Pancreas (tissue), 10 donors: ENCODE results near the gene ZNF556. TPM values are rescaled to one million over a fixed set of nuclear protein-coding genes. Genes with fewer than 3 reads are reported as not detected.

Experiments used
- ATAC-seq, 4 donors: fragments of 200-7000 bp; cut with Tn5 transposase; one replicate each; pipeline versions ENCODE4 v1.8.0 to v1.9.1; 2020; ENCODE audit warnings: mild to moderate bottlenecking in 4 of 4, moderate library complexity in 4 of 4
- DNase-seq, 6 donors: peaks; one replicate each; pipeline ENCODE4 v3.0.0-alpha.2; 2020
- FAIRE-seq: peaks from 2 replicates; lab custom pipeline; 2012; peaks lifted over from hg19 to GRCh38; lab: Jason Lieb, UNC
- H3K27ac ChIP-seq, 4 donors: fragments of 200-600 bp; sonication (generic); 1 replicate in 3 of 4; 2 replicates in 1 of 4; pipeline versions ENCODE4 v1.5.0 to v1.8.0; 2020
- H3K27me3 ChIP-seq, 4 donors: fragments of 200-600 bp; one replicate each; pipeline ENCODE4 v1.8.0; 2021
- H3K36me3 ChIP-seq, 3 donors: fragments of 200-600 bp; sonication (generic) in 1 of 3; one replicate each; pipeline versions ENCODE4 v1.5.0 to v1.8.0; 2020 to 2021
- H3K4me1 ChIP-seq, 3 donors: fragments of 200-600 bp; one replicate each; pipeline ENCODE4 v1.8.0; 2021
- H3K4me3 ChIP-seq, 4 donors: fragments of 200-600 bp; sonication (generic) in 2 of 4; one replicate each; pipeline versions ENCODE4 v1.5.0 to v1.8.0; 2020 to 2021
- H3K9me3 ChIP-seq, 4 donors: fragments of 200-600 bp; one replicate each; pipeline ENCODE4 v1.8.0; 2021
- WGBS, 2 donors: extraction: QIAGEN DNeasy Blood & Tissue Kit; methylation state at CpG; one replicate each; pipeline ENCODE4 v1.1.7; 2013; 5-methylcytosine and 5-hydroxymethylcytosine counted together
- intact Hi-C, 3 donors: fragments of 100-400 bp; cut with DNase I; formaldehyde crosslinking; loops; one replicate each; pipeline versions ENCODE4 v1.11.1 to v1.14.2; 2022
- polyA plus RNA-seq, 2 donors: library from polyadenylated mRNA; stranded (reverse); fragments of 200-250 nt; gene quantifications; one replicate each; pipeline ENCODE4 v1.2.3, GENCODE V29; 2013
- total RNA-seq, 6 donors: library from RNA; stranded (reverse); fragmentation: NEBNext Ultra II Directional in 4 of 6; extraction: Animal tissue kit (Norgen Biotek cat#: 25700) in 4 of 6; gene quantifications; one replicate each; pipeline versions ENCODE4 v1.2.1 to v1.2.4, GENCODE V29; 2021 to 2023
- TF ChIP-seq, protein P1 (sequence below), 4 donors: fragments of 200-600 bp; sonication (generic) in 3 of 4; IDR thresholded peaks; one replicate each; pipeline versions ENCODE4 v1.5.0 to v1.8.0; 2021; ENCODE audit warnings: antibody characterized with exemption in 4 of 4
- donor health status: healthy with polysubstance abuse.
- donor health status: DM: no; HTN: no; CAD: no; lungs with moderate emphysema.
- donor health status: DM: no; HTN: no; CAD: no.
- donor health status: control.
- donor health status: control.
- donor health status: Bipolar disorder and iron deficiency.
- donor health status: DM: yes; HTN: yes; CAD: no.
- donor health status: DM: no; HTN: no; CAD: no.
- donor health status: DM: no; HTN: no; CAD: no.
- donor health status: DM: yes; HTN: yes; CAD: no.

Gene ZNF556
- total and polyA plus RNA-seq, 8 donors: 0.19 to 0.91 TPM; not detected in 6

DNA sequence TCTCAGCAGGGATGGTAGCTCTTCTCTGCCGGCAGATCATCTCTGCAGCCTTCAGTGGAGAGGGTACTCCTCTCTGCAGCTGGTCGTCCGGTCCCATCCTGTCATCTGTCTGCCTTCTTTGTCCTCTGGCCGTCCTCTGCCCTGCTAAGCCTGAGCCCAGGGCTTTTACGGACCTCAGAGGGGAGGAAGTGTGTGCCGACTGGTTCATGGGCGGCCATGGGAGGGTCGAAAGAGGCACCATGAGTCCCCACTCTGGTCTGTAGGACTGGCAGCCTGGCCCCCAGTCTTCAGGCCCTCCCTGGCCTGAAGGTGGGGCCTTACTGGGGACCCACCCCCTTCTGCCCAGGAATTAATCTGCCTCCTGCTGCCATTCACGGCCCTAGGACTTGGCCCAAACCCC lies 43.5 kb upstream of the ZNF556 start:
- H3K27ac ChIP-seq: no peak overlapping the region
- no peaks in the 10 kb centered on the region for H3K36me3 ChIP-seq
- WGBS, 2 donors: 80 to 88% methylated on average over 9 of the region's 9 CpGs
- H3K4me1 ChIP-seq: peaks cover 0 to 6% (median 0%) of the 10 kb centered on the region in 3 donors
- TF ChIP-seq, protein P1, sequence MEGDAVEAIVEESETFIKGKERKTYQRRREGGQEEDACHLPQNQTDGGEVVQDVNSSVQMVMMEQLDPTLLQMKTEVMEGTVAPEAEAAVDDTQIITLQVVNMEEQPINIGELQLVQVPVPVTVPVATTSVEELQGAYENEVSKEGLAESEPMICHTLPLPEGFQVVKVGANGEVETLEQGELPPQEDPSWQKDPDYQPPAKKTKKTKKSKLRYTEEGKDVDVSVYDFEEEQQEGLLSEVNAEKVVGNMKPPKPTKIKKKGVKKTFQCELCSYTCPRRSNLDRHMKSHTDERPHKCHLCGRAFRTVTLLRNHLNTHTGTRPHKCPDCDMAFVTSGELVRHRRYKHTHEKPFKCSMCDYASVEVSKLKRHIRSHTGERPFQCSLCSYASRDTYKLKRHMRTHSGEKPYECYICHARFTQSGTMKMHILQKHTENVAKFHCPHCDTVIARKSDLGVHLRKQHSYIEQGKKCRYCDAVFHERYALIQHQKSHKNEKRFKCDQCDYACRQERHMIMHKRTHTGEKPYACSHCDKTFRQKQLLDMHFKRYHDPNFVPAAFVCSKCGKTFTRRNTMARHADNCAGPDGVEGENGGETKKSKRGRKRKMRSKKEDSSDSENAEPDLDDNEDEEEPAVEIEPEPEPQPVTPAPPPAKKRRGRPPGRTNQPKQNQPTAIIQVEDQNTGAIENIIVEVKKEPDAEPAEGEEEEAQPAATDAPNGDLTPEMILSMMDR (IDR thresholded peaks at IDR 0.05): no peak
- H3K9me3 ChIP-seq: no peaks in the 10 kb centered on the region
- H3K27me3 ChIP-seq: no peaks in the 10 kb centered on the region
- no peak overlapping the region for H3K4me3 ChIP-seq
- DNase-seq: no peak
- intact Hi-C loops: no loop called here
- FAIRE-seq: no peak
- ATAC-seq: no peak

DNA sequence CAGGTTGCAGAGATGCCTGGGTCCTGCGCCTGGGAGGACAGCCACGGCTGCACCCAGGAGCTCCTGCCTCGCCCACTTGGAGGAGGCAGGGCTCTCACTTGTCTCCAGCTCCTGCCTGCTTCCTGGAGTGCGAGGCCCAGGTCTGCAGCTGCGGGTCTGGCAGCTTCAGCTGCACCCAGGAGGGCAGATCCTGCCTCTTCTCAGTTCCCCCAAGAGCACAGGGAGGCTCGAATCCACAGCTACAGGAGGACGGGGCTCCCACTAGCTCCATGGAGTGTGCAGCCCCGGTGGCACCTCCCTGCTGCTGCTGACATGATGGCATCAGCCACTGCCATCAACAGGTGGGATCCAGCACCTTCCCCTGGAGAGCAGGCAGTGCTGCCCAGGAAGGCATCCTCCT lies 43.0 kb upstream of the ZNF556 start:
- 77% methylated on average over 8 of the region's 8 CpGs for WGBS, 2 donors
- Histone ChIP-seq H3K4me3 (no peak overlapping the region), H3K4me1 (peaks cover 0 to 6% (median 0%) of the 10 kb centered on the region in 3 donors), H3K27me3 (no peaks in the 10 kb centered on the region), H3K36me3 (no peaks in the 10 kb centered on the region), H3K9me3 (no peaks in the 10 kb centered on the region), H3K27ac (no peak overlapping the region)
- DNase-seq: no peak
- intact Hi-C loops: no loop called here
- ATAC-seq: no peak
- FAIRE-seq: no peak
- TF ChIP-seq, protein P1 (IDR thresholded peaks at IDR 0.05): no peak

DNA sequence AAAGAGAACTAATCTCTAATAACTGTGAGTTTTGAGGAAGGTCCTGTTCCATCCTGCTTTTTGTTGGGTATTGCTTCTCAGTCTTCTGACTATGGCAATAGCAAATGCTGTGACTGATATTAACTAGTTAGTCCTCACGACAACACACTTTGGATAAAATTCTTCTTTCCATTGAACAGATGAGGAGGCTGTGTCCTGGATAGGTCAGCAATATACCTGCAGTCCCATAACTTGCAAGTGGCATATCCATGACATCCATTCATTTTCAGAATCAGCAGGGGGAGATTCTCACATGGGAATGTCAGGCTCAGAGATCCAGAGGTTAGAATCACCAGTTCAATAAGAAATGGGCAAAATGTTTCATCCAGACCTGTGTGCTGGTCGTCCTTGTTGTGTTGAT lies 40.1 kb upstream of the ZNF556 start:
- FAIRE-seq (no peak), ATAC-seq (no peak)

DNA sequence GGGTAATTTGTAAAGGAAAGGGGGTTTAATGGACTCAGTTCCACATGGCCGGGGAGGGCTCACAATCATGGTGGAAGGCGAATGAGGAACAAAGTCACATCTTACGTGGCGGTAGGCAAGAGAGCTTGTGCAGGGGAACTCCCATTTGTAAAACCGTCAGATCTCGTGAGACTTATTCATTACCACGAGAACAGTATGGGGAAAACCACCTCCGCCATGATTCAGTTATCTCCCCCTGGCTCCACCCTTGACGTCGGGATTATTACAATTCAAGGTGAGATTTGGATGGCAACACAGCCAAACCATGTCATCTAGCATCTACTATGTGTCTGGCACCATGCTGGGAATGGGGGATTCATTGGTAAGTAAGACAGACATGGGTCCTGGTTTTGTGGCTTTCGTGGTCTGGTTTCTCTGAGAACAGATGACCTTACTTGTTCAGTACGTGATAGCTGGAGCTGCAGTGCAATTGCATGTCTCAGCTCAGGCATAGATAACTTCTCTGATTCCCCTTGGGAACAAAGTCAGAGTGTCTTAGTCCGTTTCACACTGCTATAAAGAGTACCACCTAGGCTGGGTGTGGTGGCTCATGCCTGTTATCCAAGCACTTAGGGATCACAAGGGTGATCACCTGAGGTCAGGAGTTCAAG lies 39.2 kb upstream of the ZNF556 start:
- FAIRE-seq: no peak
- H3K4me1 ChIP-seq: no peaks in the 10 kb centered on the region
- no peak overlapping the region for H3K27ac ChIP-seq
- intact Hi-C loops: no loop called here
- H3K36me3 ChIP-seq: peaks cover 0 to 9% (median 4%) of the 10 kb centered on the region in 3 donors
- no peak for DNase-seq
- no peak overlapping the region for H3K4me3 ChIP-seq
- WGBS, 2 donors: 93 to 96% methylated on average over 13 of the region's 13 CpGs
- H3K9me3 ChIP-seq: no peaks in the 10 kb centered on the region
- no peaks in the 10 kb centered on the region for H3K27me3 ChIP-seq
- TF ChIP-seq, protein P1 (IDR thresholded peaks at IDR 0.05): no peak
- no peak for ATAC-seq

More for the DNA sequence above, 40.1 kb upstream of the ZNF556 start:
- no peak overlapping the region for H3K27ac ChIP-seq
- no peaks in the 10 kb centered on the region for H3K27me3 ChIP-seq
- DNase-seq: no peak
- no peaks in the 10 kb centered on the region for H3K9me3 ChIP-seq
- no peak overlapping the region for H3K4me3 ChIP-seq
- no peaks in the 10 kb centered on the region for H3K36me3 ChIP-seq
- WGBS, 2 donors: 92 to 100% methylated on average over 2 of the region's 2 CpGs
- H3K4me1 ChIP-seq: no peaks in the 10 kb centered on the region
- TF ChIP-seq, protein P1 (IDR thresholded peaks at IDR 0.05): no peak
- intact Hi-C loops: no loop called here

DNA sequence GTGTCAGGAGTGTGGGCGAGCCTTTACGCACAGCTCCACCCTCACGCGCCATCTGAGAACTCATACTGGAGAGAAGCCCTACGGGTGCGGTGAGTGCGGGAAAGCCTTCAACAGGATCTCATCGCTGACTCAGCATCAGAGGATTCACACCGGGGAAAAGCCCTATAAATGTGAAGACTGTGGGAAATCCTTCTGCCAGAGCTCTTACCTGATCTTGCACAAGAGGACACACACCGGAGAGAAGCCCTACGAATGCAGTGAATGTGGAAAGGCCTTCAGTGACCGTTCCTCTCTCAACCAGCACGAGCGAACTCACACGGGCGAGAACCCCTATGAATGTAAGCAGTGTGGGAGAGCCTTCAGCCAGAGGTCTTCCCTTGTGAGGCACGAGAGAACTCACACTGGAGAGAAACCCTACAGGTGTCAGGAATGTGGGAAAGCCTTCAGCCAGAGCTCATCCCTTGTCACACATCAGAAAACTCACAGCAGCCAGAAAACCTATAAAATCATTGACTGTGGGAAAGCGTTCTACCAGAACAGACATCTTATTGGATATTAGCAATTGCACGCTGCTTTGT lies 32.8 kb upstream of the ZNF556 start:
- intact Hi-C loops: no loop called here
- Histone ChIP-seq H3K36me3 (peaks cover 0 to 23% (median 9%) of the 10 kb centered on the region in 3 donors), H3K9me3 (peaks cover 0 to 8% (median 3%) of the 10 kb centered on the region in 4 donors), H3K4me1 (no peaks in the 10 kb centered on the region), H3K4me3 (no peak overlapping the region), H3K27me3 (no peaks in the 10 kb centered on the region), H3K27ac (no peak overlapping the region)
- TF ChIP-seq, protein P1 (IDR thresholded peaks at IDR 0.05): no peak
- ATAC-seq (no peak), FAIRE-seq (no peak), DNase-seq (no peak)
- 97 to 99% methylated on average over 19 of the region's 19 CpGs for WGBS, 2 donors
